Activated CD4-positive, alpha-beta T cell treated with anti-CD3 and anti-CD28 coated beads, Interleukin-2, amount 10 ng/mL, durations not matched to agents 24 days and 14 days (primary cell): ENCODE data around the gene GANC. TPM values are rescaled to one million over a fixed set of nuclear protein-coding genes. Genes with fewer than 3 reads are reported as not detected.
A peak's percentile ranks its signal among the peaks of the same experiment; 100 is the strongest.

Source experiments
- DNase-seq: peaks from one replicate; pipeline ENCODE4 v3.0.0; 2022
- H3K27ac Mint-ChIP-seq: one replicate; pipeline ENCODE4 v1.8.0; 2022; ENCODE audit warnings: mild to moderate bottlenecking, mixed read lengths
- H3K27me3 Mint-ChIP-seq: one replicate; pipeline ENCODE4 v1.8.0; 2022; ENCODE audit warnings: mixed read lengths
- H3K36me3 Mint-ChIP-seq: one replicate; pipeline ENCODE4 v1.8.0; 2022; ENCODE audit warnings: low read depth, mild to moderate bottlenecking, mixed read lengths
- H3K4me1 Mint-ChIP-seq: one replicate; pipeline ENCODE4 v1.8.0; 2021; ENCODE audit warnings: mixed read lengths
- H3K4me3 Mint-ChIP-seq: one replicate; pipeline ENCODE4 v1.8.0; 2022; ENCODE audit warnings: mild to moderate bottlenecking, moderate library complexity, mixed read lengths
- H3K9me3 Mint-ChIP-seq: one replicate; pipeline ENCODE4 v1.8.0; 2021; ENCODE audit warnings: mixed read lengths
- intact Hi-C: fragments of 100-400 bp; cut with micrococcal nuclease; formaldehyde crosslinking; loops from one replicate; pipeline ENCODE4 v1.15.1; 2023
- total RNA-seq: library from RNA; stranded (reverse); gene quantifications from 2 replicates; pipeline ENCODE4 v1.2.3, GENCODE V29; 2022

Gene GANC
- total RNA-seq, 1 donor from 2014 or later = 15.0 TPM

DNA sequence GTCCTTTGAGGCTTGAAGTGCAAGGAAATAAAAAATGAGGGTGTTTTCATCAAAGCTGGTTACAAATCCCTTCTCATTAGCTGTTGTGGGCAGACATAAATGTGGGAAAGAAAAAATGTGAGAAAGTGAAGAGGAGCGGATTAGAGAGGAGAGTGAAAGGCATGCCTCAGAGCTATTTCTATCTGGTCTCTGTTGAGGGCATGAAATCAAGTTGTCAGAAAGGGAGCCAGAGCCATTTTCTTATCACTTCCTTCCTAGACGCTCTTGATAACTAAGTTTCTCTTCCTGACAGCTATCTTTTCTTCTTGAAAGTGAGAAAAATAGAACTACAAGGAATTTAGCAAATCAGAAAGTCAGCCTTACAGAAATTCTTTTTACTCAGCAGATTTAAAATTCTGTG lies 65.5 kb downstream of the GANC start:
- no peak for DNase-seq
- Mint-ChIP-seq H3K9me3 (peaks cover 13% of the 10 kb centered on the region), H3K27ac (no peak overlapping the region), H3K36me3 (peaks cover 16% of the 10 kb centered on the region), H3K4me3 (no peak overlapping the region), H3K4me1 (no peaks in the 10 kb centered on the region), H3K27me3 (no peaks in the 10 kb centered on the region)
- intact Hi-C loops = no loop called here

- H3K27me3 Mint-ChIP-seq = no peaks in the 10 kb centered on the region
- peak overlapping the region; percentile 14 for H3K27ac Mint-ChIP-seq
- H3K36me3 Mint-ChIP-seq = peaks cover 17% of the 10 kb centered on the region
- peaks cover 6% of the 10 kb centered on the region for H3K4me1 Mint-ChIP-seq
- H3K9me3 Mint-ChIP-seq = no peaks in the 10 kb centered on the region
- H3K4me3 Mint-ChIP-seq = no peak overlapping the region
- intact Hi-C loops = no loop called here
- DNase-seq = no peak
Measured at GRCh38 chr15:42343596-42344232, 70.7 kb downstream of the GANC start.

- Mint-ChIP-seq H3K36me3 (peaks cover 16% of the 10 kb centered on the region), H3K4me3 (no peak overlapping the region), H3K27me3 (no peaks in the 10 kb centered on the region), H3K4me1 (peaks cover 6% of the 10 kb centered on the region), H3K9me3 (no peaks in the 10 kb centered on the region), H3K27ac (no peak overlapping the region)
- no peak for DNase-seq
- intact Hi-C loops = no loop called here
Measured at GRCh38 chr15:42344763-42345162, 71.8 kb downstream of the GANC start.

GRCh38 chr15:42345504-42345903 lies 72.5 kb downstream of the GANC start:
- intact Hi-C loops = no loop called here
- DNase-seq = no peak
- H3K9me3 Mint-ChIP-seq = no peaks in the 10 kb centered on the region
- no peak overlapping the region for H3K4me3 Mint-ChIP-seq
- H3K36me3 Mint-ChIP-seq = peaks cover 15% of the 10 kb centered on the region
- H3K4me1 Mint-ChIP-seq = peaks cover 6% of the 10 kb centered on the region
- H3K27ac Mint-ChIP-seq = no peak overlapping the region
- H3K27me3 Mint-ChIP-seq = no peaks in the 10 kb centered on the region

DNA sequence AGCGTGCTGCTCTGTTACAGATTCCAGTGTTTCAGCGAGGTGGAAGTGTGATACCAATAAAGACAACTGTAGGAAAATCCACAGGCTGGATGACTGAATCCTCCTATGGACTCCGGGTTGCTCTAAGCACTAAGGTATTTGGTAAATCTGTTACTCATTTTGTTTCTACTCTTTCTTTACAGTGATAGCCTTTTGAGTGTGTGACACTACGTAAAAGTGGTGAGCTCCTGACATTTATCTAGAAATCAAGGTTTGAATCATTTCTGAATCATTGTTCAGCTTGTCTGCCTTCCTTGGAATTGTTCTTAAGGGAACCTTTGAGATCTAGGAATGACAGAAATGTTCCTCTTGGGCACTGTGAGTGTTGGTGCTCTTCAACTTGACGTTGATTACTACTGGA lies 75.1 kb downstream of the GANC start:
- Mint-ChIP-seq H3K4me1 (peaks cover 6% of the 10 kb centered on the region), H3K4me3 (no peak overlapping the region), H3K27ac (no peak overlapping the region), H3K9me3 (no peaks in the 10 kb centered on the region), H3K36me3 (peaks cover 28% of the 10 kb centered on the region), H3K27me3 (no peaks in the 10 kb centered on the region)
- intact Hi-C loops = no loop called here
- DNase-seq = no peak

GRCh38 chr15:42349186-42349585 lies 76.2 kb downstream of the GANC start:
- intact Hi-C loops = no loop called here
- peaks cover 30% of the 10 kb centered on the region for H3K36me3 Mint-ChIP-seq
- no peak for DNase-seq
- no peak overlapping the region for H3K27ac Mint-ChIP-seq
- H3K9me3 Mint-ChIP-seq = no peaks in the 10 kb centered on the region
- no peaks in the 10 kb centered on the region for H3K27me3 Mint-ChIP-seq
- H3K4me1 Mint-ChIP-seq = peaks cover 6% of the 10 kb centered on the region
- no peak overlapping the region for H3K4me3 Mint-ChIP-seq

GRCh38 chr15:42352401-42352800 lies 79.4 kb downstream of the GANC start:
- no peaks in the 10 kb centered on the region for H3K9me3 Mint-ChIP-seq
- no peak overlapping the region for H3K27ac Mint-ChIP-seq
- intact Hi-C loops = no loop called here
- H3K27me3 Mint-ChIP-seq = no peaks in the 10 kb centered on the region
- no peak for DNase-seq
- no peaks in the 10 kb centered on the region for H3K4me1 Mint-ChIP-seq
- H3K36me3 Mint-ChIP-seq = peaks cover 22% of the 10 kb centered on the region
- H3K4me3 Mint-ChIP-seq = no peak overlapping the region

DNA sequence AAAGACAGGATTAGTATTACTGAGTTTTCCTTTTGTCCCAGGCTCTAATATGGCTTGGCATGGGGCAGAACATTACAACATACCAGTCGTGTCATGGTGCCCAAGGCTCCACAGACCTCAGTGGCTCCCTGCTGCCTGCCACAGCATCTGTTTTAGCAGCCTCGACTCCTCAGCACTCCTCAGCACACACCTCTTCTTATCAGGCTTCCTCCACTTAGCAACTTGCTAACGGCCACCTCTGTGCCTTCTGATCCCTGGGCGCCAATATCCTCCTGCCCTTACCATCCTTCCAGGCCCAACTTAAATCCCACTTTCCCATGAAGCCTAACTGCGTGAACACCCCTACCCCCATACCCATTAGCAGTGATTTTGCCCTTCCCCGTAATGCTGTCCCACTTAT lies 80.1 kb downstream of the GANC start:
- no peak overlapping the region for H3K27ac Mint-ChIP-seq
- peaks cover 22% of the 10 kb centered on the region for H3K36me3 Mint-ChIP-seq
- H3K4me1 Mint-ChIP-seq = no peaks in the 10 kb centered on the region
- H3K4me3 Mint-ChIP-seq = no peak overlapping the region
- no peaks in the 10 kb centered on the region for H3K9me3 Mint-ChIP-seq
- no peaks in the 10 kb centered on the region for H3K27me3 Mint-ChIP-seq
- no peak for DNase-seq
- intact Hi-C loops = no loop called here

GRCh38 chr15:42354824-42355223 lies 81.8 kb downstream of the GANC start:
- intact Hi-C loops = no loop called here
- Mint-ChIP-seq H3K4me1 (no peaks in the 10 kb centered on the region), H3K4me3 (no peak overlapping the region), H3K27me3 (no peaks in the 10 kb centered on the region), H3K36me3 (peaks cover 19% of the 10 kb centered on the region), H3K9me3 (no peaks in the 10 kb centered on the region), H3K27ac (no peak overlapping the region)
- DNase-seq = no peak

- Mint-ChIP-seq H3K4me3 (no peak overlapping the region), H3K4me1 (no peaks in the 10 kb centered on the region), H3K36me3 (peaks cover 18% of the 10 kb centered on the region), H3K9me3 (no peaks in the 10 kb centered on the region), H3K27ac (no peak overlapping the region), H3K27me3 (no peaks in the 10 kb centered on the region)
- no peak for DNase-seq
- intact Hi-C loops = no loop called here
Measured at GRCh38 chr15:42355291-42355690, 82.3 kb downstream of the GANC start.

DNA sequence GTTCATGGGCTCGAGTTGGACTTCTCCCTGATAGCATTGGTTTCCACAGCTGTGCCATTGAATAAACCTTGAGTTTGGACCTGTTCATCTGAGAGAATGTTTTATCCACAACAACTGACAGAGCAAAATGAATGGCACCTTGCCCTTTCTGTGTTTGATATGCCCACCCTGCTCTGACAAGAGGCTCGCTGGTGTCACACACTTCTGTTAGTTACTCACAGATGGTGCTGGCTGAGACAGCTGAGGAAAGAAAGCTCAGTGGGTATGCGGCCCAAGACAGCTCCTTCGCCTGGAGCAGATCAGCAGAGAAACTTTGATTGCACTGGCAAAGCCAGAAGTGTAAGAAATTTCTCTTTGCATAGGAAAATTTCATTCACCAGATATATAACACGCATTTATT lies 83.8 kb downstream of the GANC start:
- intact Hi-C loops = no loop called here
- H3K4me1 Mint-ChIP-seq = peaks cover 2% of the 10 kb centered on the region
- peaks cover 10% of the 10 kb centered on the region for H3K36me3 Mint-ChIP-seq
- DNase-seq = no peak
- H3K27me3 Mint-ChIP-seq = no peaks in the 10 kb centered on the region
- no peak overlapping the region for H3K27ac Mint-ChIP-seq
- no peaks in the 10 kb centered on the region for H3K9me3 Mint-ChIP-seq
- H3K4me3 Mint-ChIP-seq = no peak overlapping the region

DNA sequence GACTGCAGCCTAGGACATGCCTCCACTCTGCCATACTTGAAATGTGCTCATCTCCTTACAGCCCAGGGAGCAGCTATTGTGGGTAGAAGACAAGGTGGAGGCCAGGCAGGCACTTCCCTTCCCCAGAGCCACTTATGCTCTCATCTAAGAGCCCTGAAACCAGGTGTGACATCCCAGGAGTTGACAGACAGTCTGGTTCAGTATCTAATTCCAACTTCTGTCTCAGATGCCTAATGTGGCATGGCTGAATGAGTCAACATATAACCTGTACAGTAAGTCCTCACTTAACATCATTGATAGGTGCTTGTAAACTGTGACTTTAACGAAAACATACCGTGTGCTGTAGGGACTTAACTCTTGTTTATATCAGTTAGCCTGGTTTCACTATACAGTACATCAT lies 85.1 kb downstream of the GANC start:
- H3K4me1 Mint-ChIP-seq = peaks cover 2% of the 10 kb centered on the region
- no peak overlapping the region for H3K4me3 Mint-ChIP-seq
- H3K9me3 Mint-ChIP-seq = no peaks in the 10 kb centered on the region
- no peak for DNase-seq
- H3K36me3 Mint-ChIP-seq = peaks cover 5% of the 10 kb centered on the region
- no peak overlapping the region for H3K27ac Mint-ChIP-seq
- intact Hi-C loops = no loop called here
- H3K27me3 Mint-ChIP-seq = no peaks in the 10 kb centered on the region

- no peaks in the 10 kb centered on the region for H3K27me3 Mint-ChIP-seq
- H3K4me1 Mint-ChIP-seq = peaks cover 2% of the 10 kb centered on the region
- no peaks in the 10 kb centered on the region for H3K36me3 Mint-ChIP-seq
- no peak within 1 kb of the TSS for H3K4me3 Mint-ChIP-seq
- intact Hi-C loops = no loop called here
- H3K9me3 Mint-ChIP-seq = no peaks in the 10 kb centered on the region
- no peak within 1 kb of the TSS for H3K27ac Mint-ChIP-seq
- DNase-seq = no peak
Measured at GRCh38 chr15:42359249-42359648, 86.2 kb downstream of the GANC start, which contains the start of gene CAPN3. Gene CAPN3, plus strand, starts transcription at chr15:42359501. Its CDS starts 305 bp downstream, at chr15:42359806.

- H3K27ac Mint-ChIP-seq = no peak overlapping the region
- H3K27me3 Mint-ChIP-seq = no peaks in the 10 kb centered on the region
- DNase-seq = no peak
- H3K4me3 Mint-ChIP-seq = no peak overlapping the region
- no peaks in the 10 kb centered on the region for H3K36me3 Mint-ChIP-seq
- H3K4me1 Mint-ChIP-seq = peaks cover 2% of the 10 kb centered on the region
- H3K9me3 Mint-ChIP-seq = no peaks in the 10 kb centered on the region
- intact Hi-C loops = no loop called here
Measured at GRCh38 chr15:42359985-42360384, 87.0 kb downstream of the GANC start.

DNA sequence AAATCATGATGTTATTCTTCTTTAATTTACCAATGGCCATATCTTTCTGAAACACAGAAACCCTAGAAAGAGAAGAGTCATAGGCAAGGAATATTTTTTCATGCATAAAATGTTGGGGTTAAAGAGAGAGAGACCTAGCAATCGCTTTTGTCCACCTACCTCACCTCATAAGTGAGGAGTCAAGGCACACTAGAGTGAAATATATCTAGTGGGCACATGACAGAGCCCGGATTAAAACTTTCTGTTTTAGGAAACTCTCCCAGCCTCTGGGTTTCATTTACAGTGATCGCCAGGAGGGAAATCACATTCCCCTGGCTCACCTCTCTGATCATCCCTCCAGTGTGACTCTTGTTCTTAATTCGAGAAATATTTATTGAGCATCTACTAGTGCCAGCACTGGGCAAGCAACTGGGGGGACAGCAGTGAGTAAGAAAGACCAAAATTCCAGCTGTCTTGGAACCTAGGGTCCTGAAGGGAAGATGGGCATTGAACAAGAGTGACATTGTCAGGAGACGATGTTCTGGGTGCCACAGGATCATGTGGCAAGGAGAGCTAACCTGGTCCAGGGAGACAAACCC lies 87.6 kb downstream of the GANC start:
- Mint-ChIP-seq H3K4me1 (peaks cover 2% of the 10 kb centered on the region), H3K9me3 (no peaks in the 10 kb centered on the region), H3K36me3 (no peaks in the 10 kb centered on the region), H3K27ac (no peak overlapping the region), H3K27me3 (no peaks in the 10 kb centered on the region), H3K4me3 (no peak overlapping the region)
- intact Hi-C loops = no loop called here
- DNase-seq = no peak
